HCT116 (cell line): Measurements from ENCODE around the gene SLFN14.

Experiments
- ATF3 ChIP-seq: IDR thresholded peaks from 2 replicates; pipeline ENCODE4 v1.6.1; 2012
- CEBPB ChIP-seq: IDR thresholded peaks from 2 replicates; pipeline ENCODE4 v1.6.1; 2012; ENCODE audit warnings: low read depth
- CTCF ChIP-seq, 3 experiments: fragments of 200-600 bp in 1 of 3; sonication (generic) in 1 of 3; IDR thresholded peaks in 2 of 3; conservative IDR thresholded peaks in 1 of 3; 2 replicates each; pipeline ENCODE4 v1.5.1; 2012 to 2017; ENCODE audit warnings: low read depth in 2 of 3, low read length in 2 of 3, antibody characterized with exemption in 1 of 3, borderline replicate concordance in 1 of 3, control low read depth in 1 of 3, mild to moderate bottlenecking in 1 of 3, mixed read lengths in 1 of 3, mixed run types in 1 of 3, moderate library complexity in 1 of 3; ENCODE audit not compliant: insufficient read depth in 1 of 3
- EZH2phosphoT487 ChIP-seq: fragments of 200-600 bp; IDR thresholded peaks from 2 replicates; pipeline ENCODE4 v1.6.1; 2018; ENCODE audit warnings: antibody characterized with exemption, borderline replicate concordance
- JUND ChIP-seq: IDR thresholded peaks from 2 replicates; pipeline ENCODE4 v1.6.1; 2012
- MAX ChIP-seq: IDR thresholded peaks from 2 replicates; pipeline ENCODE4 v1.6.1; 2012
- POLR2A ChIP-seq: IDR thresholded peaks from 2 replicates; pipeline ENCODE4 v1.7.0; 2011; ENCODE audit warnings: borderline replicate concordance; ENCODE audit not compliant: insufficient read depth, insufficient read length; ENCODE audit errors: extremely low read depth
- POLR2AphosphoS5 ChIP-seq: IDR thresholded peaks from 2 replicates; pipeline ENCODE4 v1.6.1; 2011; ENCODE audit warnings: mild to moderate bottlenecking, low read depth, low read length, moderate library complexity
- RAD21 ChIP-seq: IDR thresholded peaks from 2 replicates; pipeline ENCODE4 v1.6.1; 2012; ENCODE audit warnings: low read depth, mild to moderate bottlenecking
- REST ChIP-seq: IDR thresholded peaks from 2 replicates; pipeline ENCODE4 v1.6.1; 2012; ENCODE audit warnings: low read depth
- SIN3A ChIP-seq: IDR thresholded peaks from 2 replicates; pipeline ENCODE4 v1.6.1; 2012; ENCODE audit warnings: low read depth
- SP1 ChIP-seq: IDR thresholded peaks from 2 replicates; pipeline ENCODE4 v1.6.1; 2012; ENCODE audit warnings: low read depth
- ZFX ChIP-seq: fragments of 450-650 bp; IDR thresholded peaks from 2 replicates; pipeline ENCODE4 v1.6.1; 2017

GRCh38 chr17:35541434-35541833 is 19.2 kb downstream of the SLFN14 start:
- TF ChIP-seq CTCF (IDR thresholded peaks at IDR 0.05 in 2 of 3, conservative IDR thresholded peaks at IDR 0.05 in 1 of 3; ENCODE audit: borderline replicate concordance in 1 of 3, insufficient read depth in 1 of 3, low read depth in 2 of 3, low read length in 2 of 3): no peak
- TF ChIP-seq CEBPB: no peak
- no peak for TF ChIP-seq ATF3
- TF ChIP-seq SIN3A: no peak
- no peak for TF ChIP-seq SP1
- no peak for TF ChIP-seq POLR2A
- no peak for TF ChIP-seq REST
- no peak for TF ChIP-seq MAX
- no peak for TF ChIP-seq POLR2AphosphoS5
- no peak for TF ChIP-seq ZFX
- no peak for TF ChIP-seq RAD21
- no peak for TF ChIP-seq JUND
- no peak for TF ChIP-seq EZH2phosphoT487
